Activated naive CD4-positive, alpha-beta T cell treated with anti-CD3 and anti-CD28 coated beads, Interleukin-2, amount 50 U/mL, for 16 hours (primary cell): ENCODE measurements around the gene PAF1.
"Not testable (repeated sequence)": the region's sequence is repeated elsewhere in the genome, so short reads cannot be mapped to it uniquely, and the experiment has no call there.

Experiments
- DNase-seq: peaks from one replicate; pipeline ENCODE4 v3.0.0-alpha.2; 2020

The PAF1 gene

DNA sequence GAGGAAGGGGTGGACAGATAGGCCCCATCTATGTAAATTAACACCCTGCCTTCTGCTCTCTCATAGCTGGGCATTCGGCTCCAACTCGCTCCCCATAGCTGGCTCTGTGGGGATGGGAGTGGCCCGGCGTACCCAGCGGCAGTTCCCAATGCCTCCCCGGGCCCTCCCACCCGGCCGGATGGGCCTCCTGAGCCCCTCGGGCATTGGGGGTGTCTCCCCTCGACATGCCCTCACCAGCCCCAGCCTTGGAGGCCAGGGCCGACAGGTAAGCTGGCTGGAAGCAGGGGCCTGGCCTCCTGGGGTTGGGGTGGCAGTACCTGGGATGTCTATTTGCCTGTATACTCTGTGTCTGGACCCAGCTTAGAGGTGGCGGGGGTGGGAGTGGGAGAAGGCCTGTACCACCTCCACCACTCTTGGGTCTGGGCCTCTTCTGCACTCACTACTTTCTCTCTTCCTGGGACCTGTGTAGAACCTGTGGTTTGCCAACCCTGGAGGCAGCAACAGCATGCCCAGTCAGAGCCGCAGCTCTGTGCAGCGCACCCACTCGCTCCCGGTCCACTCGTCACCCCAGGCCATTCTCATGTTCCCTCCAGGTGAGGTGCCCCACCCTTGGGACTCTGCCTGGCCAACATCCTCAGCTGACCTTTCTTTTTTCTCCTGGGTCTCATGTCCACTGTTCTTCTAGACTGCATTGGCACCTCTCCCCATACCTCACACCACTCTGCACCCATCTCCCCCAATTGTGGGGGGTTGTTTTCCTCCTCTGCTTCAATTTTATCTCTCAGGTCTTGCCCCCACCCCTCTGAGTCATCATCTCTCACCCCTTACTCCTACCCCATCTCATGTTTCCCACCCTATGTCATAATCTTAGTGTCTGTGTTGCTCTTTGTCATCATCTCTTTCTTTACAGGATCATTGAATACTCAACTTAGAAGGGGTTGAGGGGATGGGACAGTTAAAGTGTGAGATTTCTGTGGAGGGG is 10.1 kb downstream of the PAF1 start:
- no peak for DNase-seq

DNA sequence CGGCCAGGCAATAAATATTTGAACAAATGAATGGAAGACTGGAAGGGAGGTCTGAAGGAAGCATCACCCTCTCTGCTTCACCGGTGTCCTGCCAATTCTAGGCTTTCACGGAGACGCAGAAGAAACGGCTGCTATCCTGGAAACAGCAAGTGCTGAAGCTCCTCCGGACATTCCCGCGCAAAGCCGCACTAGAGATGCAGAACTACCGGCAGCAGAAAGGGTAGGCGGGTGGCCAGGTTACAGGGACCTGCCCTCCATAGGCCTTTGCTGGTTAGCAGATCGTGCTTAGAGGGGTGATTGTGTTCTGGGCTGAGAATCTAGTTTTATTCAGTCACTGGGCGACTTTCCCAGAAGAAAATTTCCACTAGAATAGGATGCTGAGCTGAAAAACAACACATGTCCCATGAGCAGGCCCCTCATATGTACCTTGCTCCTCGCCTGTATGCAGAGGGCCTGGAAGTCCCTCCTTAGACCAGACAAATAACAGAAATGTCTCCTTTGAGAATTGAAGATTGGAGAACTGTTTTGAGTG is 11.0 kb downstream of the PAF1 start:
- no peak for DNase-seq

DNA sequence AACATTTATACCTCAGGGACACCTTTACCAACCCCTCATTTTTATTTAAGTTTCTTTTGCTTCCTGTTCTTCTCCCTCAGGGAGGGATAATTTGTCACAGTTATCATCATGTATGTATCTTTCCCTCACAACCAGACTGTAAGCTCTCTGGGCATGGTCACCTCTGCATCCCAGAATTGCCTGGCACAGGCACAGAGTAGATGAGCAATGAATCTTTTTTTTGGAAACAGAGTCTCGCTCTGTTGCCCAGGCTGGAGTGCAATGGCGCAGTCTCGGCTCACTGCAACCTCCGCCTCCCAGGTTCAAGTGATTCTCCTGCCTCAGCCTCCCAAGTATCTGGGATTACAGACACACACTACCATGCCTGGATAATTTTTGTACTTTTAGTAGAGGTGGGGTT is 11.5 kb downstream of the PAF1 start:
- not testable (repeated sequence) for DNase-seq

DNA sequence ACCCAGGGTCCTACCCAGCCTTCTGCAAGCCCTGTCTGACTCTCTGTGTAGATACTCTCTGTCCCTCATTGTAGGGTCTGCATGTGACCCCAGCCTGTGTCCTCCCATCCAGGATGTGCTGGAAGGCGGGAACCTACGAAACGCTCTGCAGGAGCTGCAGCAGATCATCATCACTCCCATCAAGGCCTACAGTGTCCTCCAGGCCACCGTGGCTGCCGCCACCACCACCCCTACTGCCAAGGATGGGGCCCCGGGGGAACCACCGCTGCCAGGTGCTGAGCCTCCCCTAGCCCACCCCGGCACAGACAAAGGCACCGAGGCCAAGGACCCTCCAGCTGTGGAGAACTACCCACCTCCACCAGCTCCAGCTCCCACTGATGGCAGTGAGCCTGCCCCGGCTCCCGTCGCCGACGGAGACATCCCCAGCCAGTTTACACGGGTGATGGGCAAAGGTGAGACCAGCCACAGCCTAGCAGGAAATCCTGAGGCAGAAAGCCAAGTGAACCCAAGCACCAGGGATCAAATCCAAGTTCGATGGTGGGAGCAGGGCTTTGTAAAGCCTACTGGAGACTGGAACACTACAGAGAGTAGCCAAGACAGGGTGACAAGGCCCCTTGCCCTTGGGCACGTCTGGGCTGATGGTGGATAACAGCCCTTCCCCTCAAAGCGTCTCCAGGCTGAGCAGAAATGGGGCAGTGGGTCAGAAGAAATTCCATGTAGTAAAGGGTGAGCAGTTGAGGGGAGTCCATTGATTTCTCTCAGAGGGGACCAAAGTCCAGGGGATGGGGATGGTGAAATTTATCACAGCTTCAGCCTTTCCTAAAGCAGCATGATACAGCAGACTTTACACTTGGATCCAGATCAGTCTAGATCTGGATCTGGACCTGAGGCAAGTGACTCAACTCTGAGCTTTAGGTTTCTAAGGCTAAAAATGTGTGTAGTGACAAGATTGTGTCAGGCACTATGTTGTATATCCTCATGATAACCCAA is 13.2 kb downstream of the PAF1 start:
- no peak for DNase-seq

DNA sequence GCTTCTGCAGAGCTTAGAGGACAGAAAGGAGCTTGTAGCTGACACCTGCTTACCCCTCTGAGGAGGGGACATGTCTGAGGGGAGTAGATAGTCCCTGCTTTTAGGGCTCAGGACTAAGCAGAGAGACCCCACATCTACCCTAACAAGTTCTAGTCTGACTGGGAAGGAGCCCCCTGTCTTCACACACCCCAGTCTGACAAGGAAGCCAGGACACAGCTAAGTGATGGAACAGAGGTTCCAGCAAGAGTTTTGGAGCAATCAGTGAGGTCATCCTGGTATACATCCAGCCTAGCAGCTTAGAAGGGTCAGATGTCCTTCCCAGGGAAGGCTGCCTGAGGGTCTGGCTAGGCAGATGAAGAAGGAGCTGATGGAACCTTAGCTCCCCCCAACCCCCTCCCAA is 15.0 kb downstream of the PAF1 start:
- no peak for DNase-seq

DNA sequence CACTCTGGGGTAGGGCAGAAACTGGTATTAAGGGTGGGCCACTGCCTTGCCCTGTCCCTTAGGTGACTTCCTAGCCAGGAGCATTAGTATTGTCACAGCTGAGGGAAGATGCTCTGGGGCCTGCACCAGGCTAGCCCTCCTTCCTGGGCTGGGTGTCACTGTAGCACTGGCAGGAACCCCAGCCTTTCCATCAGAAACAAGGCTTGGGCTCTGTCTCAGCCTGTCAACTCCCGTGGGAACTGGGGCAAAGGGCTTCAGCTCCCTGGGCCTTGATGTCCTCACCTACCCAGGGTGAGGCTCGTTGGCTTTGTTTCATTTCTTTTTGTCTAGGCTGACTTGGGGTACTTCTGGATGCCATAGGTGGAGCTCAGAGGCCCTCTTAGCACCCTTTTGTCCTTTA is 18.0 kb downstream of the PAF1 start:
- DNase-seq: no peak

DNA sequence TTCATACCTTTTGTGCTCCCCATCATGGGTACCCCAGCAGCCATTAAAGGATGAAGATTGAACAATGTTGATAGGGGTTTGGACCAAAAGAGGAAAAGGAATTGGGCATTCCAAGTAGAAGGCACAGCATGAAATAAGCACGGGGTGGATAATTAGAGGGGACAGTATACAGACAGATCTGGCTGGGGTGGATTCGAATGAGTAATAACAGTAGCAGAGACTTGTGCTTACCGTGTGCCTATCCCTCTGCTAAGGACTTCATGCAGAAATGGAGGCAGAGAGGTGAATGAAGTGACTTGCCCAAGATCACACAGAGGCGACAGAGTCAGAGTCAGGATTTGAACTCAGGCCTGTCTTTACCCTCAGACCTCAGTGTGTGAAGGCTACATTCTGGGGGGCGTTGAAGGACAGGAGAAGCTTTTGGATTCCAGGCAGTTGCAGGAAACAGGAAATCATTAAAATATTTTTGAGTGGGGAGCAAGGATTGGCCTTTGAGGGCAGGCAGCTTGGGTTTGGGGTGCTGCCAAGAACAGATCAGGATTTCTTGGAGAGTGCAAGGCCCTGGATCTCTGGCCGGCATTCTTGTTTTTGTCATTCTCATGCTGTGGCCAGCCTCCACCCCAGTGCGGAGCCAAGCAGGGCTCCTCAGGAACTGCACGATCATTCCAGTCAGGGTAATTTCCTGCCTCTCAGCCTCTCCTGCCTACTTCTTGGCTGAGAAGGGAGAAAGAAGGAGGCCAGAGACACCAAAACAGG is 18.7 kb downstream of the PAF1 start:
- no peak for DNase-seq

DNA sequence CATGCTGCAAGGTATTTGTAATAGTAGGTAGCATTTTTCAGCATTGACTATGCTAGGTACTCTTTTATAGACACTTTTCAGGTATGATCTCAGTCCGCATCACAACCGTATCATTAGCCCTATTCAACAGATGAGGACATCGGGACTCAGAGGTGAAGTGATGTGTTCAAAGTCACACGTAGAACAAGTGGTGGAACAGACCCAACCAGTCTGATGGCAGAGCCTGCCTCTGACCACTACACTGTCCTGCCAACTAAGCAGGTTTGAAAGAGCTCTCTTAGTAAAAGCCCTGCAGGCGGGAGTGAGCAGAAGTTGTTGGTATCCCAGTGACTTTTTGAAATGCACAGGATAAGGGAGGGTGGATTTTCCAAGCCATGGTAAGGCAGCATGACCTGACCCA is 20.2 kb downstream of the PAF1 start:
- DNase-seq: no peak

DNA sequence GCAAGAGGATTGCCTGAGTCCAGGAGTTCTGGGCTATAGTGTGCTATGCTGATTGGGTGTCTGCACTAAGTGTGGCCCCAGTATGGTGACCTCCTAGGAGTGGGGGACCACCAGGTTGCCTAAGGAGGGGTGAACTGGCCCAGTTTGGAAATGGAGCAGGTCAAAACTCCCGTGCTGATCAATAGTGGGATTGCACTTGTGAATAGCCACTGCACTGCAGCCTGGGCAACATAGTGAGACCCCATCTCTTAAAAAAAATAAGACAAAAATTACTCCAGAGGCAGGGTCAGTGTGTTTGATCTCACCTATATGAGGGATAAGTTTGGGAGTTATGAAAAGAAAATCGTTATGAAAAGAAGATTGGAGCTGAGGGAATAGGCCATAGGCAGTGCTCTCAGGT is 21.7 kb downstream of the PAF1 start:
- no peak for DNase-seq

DNA sequence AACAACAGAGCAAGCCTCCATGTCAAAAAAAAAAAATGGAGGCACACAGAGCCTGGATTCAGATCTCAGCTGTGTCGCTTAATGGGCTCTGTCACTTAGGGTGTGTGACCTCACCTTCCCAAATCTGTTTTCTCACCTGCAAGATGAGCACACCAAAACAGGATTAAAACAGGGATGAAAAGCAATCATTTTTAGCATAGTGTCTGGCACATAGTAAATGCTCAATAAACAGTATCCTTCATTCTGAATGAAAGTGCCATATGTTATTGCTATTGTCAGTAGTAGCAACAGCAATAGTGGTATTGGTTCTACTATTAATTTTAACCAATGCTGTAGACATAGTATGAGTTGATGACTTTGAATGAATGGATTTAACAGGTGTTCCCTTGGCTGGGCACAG is 25.4 kb downstream of the PAF1 start:
- no peak for DNase-seq

DNA sequence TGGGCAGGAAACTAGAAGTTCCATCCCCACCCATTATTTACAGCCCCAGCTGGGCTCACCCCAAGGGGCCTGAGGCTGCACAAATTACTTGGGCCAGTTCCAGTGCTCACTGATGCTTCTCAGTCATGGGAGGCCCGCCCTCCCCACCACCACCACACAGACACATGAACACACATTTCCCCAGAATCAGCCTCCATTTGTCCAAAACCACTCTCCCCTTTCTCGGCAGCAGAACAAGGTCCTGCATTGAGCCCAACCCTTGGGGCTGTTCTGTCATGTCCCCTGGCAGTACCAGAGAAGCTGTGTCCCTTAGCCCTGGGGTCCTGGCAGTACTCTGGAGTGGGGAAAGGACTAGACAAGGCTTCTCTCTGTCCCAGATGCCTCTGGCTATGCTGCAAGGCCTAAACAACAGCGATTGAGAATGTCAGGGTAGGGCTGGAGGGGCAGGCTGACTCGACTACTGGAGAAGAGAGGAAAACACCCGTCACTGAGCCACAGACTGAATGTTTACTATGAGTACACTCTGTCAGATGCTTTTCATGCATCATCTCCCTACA is 26.9 kb downstream of the PAF1 start:
- no peak for DNase-seq

DNA sequence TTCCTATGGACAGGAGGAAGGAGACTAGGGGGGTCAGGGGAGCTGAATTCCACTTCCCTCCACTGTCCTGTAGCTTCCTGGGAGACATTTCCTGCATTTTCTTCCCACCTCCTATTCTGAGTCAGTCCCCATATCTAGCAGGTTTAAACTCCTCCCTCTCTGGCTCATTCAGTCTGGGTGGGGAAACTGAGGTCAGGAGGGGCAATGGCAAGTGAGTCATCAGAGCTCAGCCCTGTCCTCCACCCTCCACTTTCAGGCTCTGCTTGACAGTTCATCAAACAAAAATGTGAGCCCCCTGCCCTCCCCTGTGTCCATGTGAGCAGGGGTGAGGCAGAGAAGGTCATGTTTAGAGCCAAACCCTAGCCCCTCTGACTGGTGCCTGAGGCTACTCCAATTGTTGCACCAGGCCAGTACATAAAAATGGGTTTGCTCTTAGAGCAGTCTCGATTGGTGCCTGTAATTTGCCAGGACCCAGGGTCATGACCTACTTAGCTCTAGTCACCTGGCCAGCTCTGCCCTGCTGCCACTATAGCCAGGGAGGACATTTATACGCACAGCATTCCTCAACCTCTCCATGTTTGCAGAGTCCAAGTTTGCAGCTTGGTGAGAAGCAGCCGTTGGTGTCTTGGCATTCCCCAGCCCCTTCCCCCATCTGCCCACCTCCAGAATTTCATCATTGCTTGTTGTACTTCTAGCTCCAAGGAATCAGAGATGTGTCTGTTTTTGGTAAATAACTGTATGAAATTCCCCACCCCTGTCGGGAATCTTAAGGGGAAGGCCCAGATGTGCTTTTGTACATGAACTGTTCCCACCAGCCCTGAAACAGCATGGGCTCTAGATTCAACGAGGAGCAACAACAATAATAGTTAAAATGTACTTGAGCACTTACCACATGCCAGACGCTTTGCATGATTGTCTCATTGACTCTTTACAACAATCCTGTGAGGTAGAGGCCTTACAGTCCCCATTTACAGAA is 27.9 kb downstream of the PAF1 start:
- no peak for DNase-seq

DNA sequence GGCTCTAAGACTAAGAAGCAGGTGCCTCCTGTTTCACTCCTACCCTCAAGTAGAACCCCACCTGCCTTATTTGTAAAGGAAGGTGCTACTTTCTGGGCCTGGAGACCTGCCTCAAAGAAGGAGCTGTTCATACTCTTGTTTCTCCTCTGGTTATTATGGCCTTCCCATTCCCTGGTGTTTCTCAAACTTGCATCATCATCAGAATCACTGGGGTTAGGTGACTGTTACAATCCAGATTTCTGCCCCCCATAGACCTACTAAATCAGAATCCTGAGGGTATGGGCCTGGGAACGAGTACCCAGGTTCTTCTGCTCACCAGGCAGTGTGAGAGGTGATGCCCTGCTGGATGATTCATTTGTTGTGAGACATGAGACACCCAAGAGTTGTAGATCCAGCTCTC is 30.3 kb downstream of the PAF1 start:
- DNase-seq: no peak

DNA sequence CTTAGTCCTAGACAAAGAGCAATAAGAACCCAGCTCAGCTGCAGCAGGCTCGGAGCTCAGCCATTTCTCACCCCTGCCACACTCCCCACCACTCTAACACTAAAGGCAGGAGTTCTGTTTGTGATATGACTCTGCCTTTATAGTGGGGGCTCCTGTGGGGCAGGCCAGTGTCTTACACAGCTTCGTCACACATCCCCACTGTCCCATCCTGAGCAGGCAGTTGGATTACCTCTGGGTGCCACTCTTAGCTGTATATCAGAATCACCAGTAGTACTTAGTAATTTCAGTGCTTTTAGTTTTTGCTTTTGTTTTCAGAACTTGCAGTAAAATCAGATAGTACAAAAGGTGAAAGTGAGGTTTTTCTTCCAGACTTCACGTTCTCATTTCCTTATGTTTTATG is 31.9 kb downstream of the PAF1 start:
- DNase-seq: no peak

DNA sequence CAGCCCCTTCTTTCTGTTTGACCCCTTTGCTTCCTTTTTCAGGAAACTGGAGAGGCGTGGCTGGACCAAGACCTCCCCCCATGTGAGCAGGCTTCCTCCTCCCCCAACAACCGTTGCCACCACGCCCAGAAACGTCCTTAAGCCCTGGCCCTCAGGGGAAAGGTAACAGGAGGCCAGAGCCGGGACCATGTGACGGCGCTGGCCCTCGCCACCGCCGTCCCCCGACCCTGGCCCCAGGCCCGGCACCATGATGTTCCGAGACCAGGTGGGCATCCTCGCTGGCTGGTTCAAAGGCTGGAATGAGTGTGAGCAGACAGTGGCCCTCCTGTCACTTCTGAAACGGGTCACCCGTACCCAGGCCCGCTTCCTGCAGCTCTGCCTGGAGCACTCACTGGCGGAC is 34.3 kb downstream of the PAF1 start:
- DNase-seq: no peak

DNA sequence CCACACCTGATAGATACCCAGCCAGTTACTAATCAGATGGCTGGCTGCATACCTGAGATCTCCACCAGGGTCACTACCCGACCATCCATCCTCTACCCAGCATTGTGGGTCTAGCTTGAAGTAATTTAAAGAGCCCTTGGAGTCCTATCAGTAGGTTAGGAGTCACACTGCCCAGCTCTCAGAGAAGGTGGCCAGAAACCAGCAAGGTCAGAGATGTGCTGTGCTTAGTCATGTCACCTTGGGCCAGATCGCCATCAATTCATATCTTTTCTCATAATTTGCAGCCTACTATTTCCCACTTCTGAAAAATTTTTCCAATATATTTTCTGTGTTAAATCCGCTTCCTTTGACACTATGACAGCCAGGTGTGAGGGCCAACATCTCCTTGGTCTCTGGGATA is 34.8 kb downstream of the PAF1 start:
- no peak for DNase-seq

DNA sequence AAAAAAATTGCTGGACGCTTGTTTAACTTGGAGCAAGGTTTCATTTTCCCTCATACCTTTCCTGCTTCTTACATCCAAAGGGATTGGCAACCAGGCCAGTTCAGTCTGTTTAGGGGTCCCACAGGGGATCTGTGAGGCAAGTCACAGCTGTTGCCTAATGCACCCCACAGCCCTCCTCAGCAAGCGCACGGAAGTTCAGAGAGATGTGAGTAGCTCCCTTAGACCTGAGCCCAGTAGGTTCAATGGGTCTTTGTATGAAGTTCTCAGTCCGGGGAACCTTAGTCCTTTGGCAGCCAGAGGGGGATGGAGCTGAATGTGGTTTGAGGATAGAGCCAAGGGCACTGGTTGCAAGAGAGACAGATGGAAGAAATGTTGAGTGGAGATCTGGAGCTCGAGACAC is 35.7 kb downstream of the PAF1 start:
- no peak for DNase-seq

DNA sequence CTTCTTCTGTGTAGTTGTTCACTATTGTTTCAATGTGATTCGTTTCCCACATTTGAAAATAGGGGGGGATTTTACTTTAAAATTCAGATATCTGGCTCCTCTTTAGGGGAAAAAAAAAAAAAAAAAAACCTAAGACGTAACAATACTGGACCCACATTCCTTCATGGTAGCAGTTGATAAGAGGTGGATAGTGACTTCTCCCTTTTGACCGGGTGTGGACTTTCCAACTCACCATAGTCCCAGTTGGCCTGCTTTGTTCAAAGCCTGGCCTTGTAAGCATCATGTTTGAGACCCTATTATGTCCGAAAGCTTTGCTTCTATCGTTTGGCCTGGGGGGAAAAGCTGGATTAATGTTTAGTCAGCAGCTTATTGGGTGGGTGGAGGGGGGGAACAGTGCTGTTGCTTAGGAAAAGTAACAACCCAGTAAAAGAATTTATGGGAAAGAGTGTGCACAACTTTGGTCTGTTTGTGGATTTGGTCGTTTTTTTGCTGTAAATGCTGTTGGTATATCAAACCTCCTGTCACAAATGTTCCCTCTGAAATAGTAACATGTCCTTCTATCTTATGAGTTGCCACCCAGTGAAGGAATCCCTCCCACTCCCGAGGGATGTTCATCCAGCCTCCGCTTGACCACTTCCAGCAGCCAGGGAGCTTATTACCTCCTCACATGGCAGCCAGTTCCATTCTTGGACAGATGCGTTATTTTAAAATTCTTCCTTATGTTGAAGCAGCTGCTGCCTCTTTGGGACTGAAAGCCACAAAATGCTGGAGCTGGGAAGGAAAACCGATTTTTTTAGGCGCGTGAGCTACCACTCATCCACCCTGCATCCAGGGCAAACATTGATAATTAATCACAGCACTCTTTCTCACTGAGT is 38.3 kb downstream of the PAF1 start:
- no peak for DNase-seq

DNA sequence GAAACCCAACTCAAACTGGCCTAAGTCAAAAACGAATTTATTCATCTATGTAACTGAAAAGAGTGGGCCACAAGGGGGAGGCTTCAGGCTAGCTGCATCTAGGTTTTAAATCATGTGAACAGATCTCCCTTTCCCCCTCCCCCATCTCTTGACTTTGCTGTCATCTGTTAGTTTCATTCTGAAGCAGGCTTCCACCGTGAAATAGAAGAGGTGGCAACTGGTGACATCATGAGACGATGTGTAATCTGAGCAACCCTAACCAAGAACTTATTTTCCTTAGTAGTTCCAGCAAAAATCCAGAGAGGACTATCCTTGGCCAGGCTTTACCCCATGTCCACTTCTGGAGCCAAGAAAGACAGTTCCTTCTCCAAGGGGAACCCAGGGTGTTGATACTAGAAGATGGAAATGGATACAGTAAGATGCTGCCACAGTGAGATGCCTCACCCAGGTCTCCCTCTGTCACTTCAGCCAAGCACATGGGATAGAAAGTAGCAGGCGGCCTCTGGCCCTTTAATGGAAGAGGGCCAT is 39.3 kb downstream of the PAF1 start:
- DNase-seq: peak; percentile 40

DNA sequence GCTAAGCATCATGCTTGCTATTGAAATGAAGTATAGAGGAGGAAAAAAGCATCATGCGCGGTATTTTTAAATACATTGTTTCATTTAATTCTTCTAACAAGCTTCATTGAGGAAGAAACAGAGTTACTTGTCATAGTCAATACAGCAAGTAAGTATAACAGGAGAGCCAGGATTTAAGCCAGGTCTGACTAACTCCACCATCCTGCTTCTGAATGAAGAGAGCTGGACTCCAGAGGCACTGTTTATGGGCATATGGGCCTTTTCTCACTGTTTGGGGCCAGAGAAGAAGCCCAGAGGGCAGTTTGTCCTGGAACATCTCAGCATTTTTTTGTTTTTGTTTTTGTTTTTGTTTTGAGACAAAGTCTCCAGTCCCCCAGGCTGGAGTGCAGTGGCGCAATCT is 40.8 kb downstream of the PAF1 start:
- no peak for DNase-seq
